Activated T-cell treated with anti-CD3 and anti-CD28 coated beads, Interleukin-2, amount 50 U/mL, for 48 hours (primary cell): ENCODE data around the gene DNAJB6.
"Not testable (repeated sequence)": the region's sequence is repeated elsewhere in the genome, so short reads cannot be mapped to it uniquely, and the experiment has no call there.

Experiments used
- DNase-seq, 2 experiments: peaks; one replicate each; pipeline ENCODE4 v3.0.0-alpha.2; 2020

Gene DNAJB6

DNA sequence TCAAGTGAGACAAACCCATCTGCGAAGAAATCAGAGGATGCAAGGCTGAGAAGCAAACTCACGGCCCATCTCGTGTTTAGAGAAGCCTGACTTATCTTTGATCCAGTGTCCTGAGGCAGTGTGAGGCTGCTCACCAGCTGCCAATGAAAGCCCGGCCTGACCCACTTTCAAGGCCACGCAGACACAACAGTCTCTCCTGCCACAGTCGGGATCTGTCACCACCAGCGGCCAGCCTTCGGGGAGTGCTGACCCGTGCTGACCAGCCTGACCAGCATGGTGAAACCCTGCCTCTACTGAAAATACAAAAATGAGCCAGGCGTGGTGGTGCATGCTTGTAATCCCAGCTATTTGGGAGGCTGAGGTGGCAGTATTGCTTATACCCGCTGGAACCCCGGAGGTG is 7.4 kb upstream of the DNAJB6 start:
- no peak for DNase-seq

DNA sequence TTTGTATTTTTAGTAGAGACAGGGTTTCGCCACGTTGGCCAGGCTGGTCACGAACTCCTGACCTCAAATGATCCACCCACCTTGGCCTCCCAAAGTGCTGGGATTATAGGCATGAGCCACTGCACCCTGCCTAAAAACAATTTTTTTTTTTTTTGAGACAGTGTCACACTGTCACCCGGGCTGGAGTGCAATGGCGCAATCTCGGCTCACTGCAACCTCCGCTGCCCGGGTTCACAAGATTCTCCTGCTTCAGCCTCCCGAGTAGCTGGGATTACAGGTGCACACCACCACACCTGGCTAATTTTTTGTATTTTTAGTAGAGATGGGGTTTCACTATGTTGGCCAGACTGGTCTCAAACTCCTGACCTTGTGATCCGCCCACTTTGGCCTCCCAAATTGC is 6.2 kb upstream of the DNAJB6 start:
- not testable (repeated sequence) for DNase-seq

GRCh38 chr7:157331049-157331448 is 5.8 kb upstream of the DNAJB6 start:
- not testable (repeated sequence) for DNase-seq

DNA sequence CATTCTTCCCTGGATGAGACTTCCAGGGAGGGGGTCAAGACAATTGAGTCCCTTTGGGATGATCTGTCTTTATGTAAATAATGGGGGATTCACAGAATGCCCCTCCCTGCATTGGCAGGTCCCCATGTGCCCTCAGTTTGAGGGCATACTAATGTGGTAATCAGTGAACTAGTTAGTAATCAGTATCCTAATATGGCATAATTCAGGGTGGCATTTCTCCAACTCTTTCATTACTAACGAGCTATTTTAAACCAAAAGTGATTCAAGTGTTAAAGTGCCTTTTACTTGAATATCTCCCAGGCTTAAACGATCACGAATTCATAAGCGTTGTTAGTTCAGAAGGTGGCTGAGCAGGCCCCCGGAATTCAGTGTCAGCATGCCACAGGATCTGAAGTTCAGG is 1.6 kb upstream of the DNAJB6 start:
- no peak for DNase-seq

- no peak for DNase-seq
These were observed 817 bp upstream of the DNAJB6 start for GRCh38 chr7:157335991-157336382.

- DNase-seq = peak; percentile 79 to 85
These were observed 729 bp downstream of the DNAJB6 start for GRCh38 chr7:157337316-157338149.

- DNase-seq = peak; percentile 82 to 86
These were observed 3.2 kb downstream of the DNAJB6 start for GRCh38 chr7:157339777-157340677.

DNA sequence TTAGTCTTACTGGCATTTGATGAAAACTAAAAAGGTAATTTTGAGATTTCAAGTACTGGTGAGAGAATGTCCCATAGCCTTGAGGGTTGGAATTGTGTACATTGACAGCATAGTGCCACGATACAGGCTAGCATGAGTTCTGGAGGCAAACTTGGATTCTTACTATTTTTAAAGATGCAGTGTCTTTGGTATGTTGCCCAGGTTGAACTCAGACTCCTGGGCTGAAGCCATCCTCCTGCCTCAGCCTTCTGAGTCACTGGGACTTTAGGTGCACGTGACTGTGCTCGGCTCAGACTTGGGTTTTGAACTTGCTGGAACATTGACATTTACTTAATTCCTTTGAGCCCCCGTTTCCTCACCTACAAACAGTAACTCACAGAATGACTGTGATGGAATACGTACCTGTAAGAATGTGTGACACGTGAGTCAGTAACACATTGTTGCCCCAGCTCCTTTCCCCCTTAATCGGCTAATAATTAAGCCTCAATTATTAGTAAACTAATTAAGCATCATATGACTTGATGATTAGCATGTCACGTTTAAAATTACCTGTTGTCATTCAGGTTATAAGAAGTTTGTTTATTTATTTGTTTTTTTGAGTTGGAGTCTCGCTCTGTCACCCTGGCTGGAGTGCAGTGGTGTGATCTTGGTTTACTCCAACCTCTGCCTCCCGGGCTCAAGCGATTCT is 10.6 kb downstream of the DNAJB6 start:
- peak; percentile 43 to 46 for DNase-seq

DNA sequence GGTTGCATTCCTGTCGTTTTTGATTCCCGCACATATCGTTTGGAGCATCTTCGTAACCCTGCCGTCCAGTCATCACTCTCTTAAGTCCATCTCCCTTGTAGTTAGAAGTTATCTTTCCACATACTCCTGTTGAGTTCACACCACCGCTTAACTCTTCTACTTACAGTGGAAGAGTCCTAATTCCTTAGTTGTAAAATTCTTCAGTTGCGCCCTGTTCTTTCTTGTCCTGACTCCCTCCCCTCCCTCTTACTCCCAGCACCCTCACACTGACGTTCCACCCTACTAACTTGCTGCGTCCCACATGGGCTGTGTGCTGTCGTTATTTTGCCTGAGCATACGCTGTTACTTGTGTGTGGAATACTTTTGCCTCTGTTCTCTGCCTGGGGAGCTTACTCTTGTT is 11.7 kb downstream of the DNAJB6 start:
- no peak for DNase-seq

DNA sequence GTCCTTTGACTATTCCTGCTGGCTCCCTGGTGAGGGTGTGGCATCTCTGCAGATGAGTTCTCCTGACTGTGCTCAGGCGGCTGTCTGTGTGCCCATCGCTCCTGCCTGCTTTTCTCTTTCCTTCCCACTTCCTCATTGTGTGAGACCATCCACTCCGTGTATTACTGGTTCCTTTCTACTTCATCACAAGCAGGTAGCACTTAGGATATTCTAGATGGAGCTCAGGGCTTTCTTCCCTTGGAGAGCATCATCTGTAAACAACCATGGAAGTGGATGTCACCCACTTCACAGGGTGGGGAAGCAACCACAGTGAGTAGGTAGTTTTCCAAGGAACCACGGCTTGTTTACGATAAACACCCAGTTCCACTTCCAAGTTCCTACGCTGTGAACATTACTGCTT is 15.7 kb downstream of the DNAJB6 start:
- no peak for DNase-seq

DNA sequence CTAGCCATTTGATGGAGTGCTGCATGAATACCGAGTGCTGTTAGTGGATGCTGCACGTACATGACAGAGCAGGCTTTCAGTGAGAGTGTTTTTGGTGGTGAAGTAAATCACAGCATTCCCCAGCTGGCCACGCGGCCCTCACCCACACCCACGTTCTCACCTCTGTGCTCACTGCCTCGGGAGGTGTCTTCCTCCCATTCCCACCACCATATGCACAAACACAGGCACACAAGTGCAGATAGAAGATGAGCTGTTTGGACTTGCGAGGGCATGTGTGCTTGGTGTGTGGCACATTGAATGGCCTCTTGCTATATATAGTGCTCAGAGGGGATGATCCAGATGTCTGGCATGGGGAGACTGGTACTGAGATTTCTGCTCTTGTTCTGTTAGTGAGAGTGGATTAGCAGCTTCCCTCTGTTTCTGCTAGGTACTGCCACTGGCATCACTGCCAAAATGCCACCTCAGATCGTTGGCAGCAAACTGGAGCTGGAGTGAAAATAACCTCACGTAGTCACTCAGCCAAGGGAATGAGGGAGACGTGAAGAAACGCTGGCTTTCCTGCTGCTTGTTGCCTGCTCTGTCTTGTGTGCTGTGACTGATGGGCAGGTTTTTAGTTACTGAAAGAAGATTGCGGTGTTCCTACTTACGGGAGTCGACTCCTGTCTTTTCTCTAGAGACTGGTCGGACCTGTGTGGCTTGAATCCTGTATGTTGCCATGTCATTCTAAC is 19.1 kb downstream of the DNAJB6 start:
- no peak for DNase-seq

DNA sequence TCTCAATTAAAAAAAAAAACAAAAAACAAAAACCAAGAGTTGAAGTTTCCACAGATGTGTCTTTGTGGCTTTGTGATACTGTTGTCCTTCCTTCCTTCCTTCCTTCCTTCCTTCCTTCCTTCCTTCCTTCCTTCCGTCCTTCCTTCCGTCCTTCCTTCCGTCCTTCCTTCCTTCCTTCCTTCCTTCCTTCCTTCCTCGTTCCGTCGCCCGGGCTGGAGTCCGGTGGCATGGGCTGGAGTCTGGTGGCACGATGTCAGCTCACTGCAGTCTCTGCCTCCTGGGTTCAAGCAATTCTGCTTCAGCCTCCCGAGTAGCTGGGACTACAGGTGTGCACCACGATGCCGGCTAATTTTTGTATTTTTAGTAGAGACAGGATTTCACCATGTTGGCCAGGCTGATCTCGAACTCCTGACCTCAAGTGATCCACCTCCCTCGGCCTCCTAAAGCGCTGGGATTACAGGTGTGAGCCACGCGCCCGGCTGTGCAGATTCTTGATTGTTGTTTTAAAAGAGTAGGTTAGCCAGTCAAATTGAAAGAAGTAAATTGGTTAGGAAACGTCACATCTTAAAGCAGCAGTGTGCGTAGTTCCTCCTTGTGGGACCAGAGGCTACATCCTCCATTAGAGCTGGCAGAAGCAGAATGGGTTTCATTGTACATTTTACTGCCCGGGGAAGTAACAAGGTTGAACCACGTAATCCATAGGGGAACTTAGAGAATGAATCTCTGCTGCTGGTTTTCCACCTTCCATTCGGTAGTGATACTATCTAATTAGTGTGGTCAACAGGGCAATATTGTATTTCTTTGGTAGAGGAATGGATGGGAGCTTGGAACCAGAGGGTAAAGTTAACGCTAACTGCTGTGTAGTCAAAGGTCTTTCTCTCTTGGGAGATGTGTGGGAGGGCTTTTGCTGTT is 20.6 kb downstream of the DNAJB6 start:
- peak in 1 of 2 experiments; percentile 48 for DNase-seq

GRCh38 chr7:157358041-157358752 is 21.4 kb downstream of the DNAJB6 start:
- DNase-seq = no peak

- DNase-seq = no peak
These were observed 21.9 kb downstream of the DNAJB6 start for GRCh38 chr7:157358753-157359096.

DNA sequence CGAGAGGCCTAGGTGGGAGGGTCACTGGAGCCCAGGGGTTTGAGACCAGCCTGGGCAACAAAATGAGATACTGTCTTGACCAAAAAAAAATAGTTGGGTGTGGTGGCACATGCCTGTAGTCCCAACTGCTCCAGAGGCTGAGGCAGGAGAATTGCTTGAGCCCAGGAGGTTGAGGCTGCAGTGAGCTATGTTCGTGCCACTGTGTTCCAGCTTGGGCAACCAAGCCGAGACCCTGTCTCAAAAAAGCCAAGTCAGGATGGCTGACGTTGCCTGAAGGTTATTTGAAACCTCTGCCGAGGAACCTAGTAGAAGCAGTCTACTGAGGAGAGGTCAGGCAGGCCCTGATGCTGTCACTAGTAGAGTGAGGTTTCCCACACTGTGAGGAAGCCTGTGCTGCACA is 22.8 kb downstream of the DNAJB6 start:
- no peak for DNase-seq

DNA sequence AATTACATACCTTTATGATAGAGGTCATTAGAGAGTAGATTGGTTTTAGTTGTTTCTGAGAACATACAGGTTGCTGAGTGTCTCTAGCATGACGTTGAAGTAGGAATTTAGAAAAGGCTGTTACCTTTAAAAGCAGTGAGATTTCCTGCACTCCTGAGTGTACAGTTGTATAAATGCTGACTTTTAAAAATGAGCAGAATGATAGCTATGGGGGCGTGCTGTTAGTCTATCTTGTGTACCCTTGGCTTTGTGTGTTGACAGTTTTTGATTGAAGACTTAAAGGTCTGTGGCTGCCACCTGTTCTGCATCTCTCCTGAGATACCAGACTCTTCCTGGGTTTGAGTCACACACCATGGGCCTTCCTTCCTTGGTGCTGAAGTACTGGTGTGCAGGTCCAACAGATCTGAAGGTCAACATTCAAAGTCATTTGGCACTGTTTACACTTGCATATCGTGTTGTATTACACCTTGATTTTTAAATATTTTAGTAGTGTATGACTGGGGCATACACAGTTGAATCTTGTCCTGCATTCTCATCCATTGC is 23.8 kb downstream of the DNAJB6 start:
- DNase-seq = no peak

DNA sequence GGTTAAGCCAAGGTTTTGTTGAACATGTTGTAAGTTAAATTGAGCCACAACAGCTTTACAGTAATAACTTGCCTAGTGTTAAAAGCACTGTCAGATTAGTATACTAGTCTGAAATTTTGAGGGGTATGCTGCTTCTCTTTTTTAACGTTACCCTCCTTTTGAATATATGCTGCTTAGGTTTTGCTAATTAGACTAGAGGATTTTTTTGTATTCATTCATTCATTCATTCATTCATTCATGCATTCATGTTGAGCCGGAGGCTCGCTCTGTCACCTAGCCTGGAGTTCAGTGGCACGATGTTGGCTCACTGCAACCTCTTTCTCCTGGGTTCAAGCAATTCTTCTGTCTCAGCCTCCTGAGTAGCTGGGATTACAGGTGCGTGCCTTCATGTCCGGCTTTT is 24.7 kb downstream of the DNAJB6 start:
- no peak for DNase-seq

DNA sequence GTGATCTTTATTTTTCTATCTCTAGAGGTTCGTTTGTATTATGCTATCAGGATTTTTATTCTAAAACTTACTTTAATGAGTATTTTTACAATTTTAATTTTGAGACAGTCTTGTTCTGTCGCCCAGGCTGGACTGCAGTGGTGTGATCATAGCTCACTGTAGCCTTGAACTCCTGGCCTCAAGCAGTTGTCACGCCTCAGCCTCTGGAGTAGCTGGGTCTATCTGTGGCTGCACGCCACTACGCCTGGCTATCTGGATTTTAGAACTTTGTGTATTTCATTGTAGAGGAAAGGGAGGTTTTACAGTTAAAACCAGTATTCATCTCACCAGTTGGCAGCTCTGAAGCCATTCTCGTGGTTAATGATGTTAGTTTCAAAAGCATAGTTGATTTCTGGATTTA is 25.9 kb downstream of the DNAJB6 start:
- no peak for DNase-seq

GRCh38 chr7:157366722-157367121 is 29.9 kb downstream of the DNAJB6 start:
- no peak for DNase-seq

DNA sequence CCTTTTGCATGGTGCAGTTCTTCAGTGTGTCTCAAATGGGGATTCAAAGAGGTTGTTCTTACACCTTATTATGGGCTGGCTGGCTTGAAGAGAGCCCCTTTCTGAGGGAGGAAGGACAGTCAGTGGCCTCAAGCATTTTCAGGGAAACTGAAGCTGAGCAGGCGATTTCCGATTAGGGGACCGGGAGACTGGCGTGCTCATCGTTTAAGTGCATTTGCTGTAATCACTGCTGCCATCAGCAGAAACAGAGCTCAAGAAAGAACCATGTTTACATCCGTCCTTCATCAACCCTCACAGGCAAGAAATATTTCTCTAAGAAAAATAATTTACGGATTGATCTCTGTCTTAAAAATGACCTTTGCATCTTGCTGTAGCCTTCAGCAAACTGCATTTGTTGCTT is 32.2 kb downstream of the DNAJB6 start:
- DNase-seq = no peak

DNA sequence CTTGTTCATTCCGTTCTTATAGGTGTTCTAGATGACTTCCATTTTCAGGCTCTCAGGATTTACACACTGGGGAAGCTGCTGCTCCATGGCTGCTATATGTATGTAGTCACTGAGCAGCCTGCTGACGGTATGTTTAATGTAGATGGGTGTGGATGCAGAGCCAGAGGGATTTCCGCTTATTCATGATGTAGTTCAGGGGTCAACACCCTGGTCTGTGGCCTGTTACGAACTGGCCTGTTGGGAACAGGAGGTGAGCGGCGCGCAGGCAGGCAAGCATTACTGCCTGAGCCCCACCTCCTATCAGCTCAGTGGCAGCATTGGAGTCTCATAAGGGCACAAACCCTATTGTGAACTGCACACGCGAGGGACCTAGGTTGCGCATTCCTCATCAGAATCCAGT is 33.9 kb downstream of the DNAJB6 start:
- no peak for DNase-seq
